GM12878 (cell line): ENCODE measurements around the gene COX17. TPM values are rescaled to one million over a fixed set of nuclear protein-coding genes. Genes with fewer than 3 reads are reported as not detected.

Source experiments
- CBX5 ChIP-seq: sonication (generic); IDR thresholded peaks from 2 replicates; pipeline ENCODE4 v1.6.1; 2016; ENCODE audit warnings: low read depth, moderate library complexity, mild to moderate bottlenecking, inconsistent platforms
- FOXM1 ChIP-seq: IDR thresholded peaks from 2 replicates; pipeline ENCODE4 v1.6.1; 2012; ENCODE audit warnings: low read depth, mild to moderate bottlenecking, inconsistent platforms, low read length, moderate library complexity
- IKZF2 ChIP-seq, 2 experiments: fragments of 450-650 bp; IDR thresholded peaks; 2 replicates each; pipeline ENCODE4 v1.6.1; 2017; ENCODE audit warnings: mild to moderate bottlenecking in 2 of 2, moderate library complexity in 2 of 2
- JUND ChIP-seq: IDR thresholded peaks from 2 replicates; pipeline ENCODE4 v1.6.1; 2012; ENCODE audit warnings: low read depth, mild to moderate bottlenecking, low read length, improper control_type of control experiment, moderate library complexity
- NFXL1 ChIP-seq: fragments of 450-650 bp; IDR thresholded peaks from 2 replicates; pipeline ENCODE4 v1.6.1; 2017; ENCODE audit warnings: antibody characterized with exemption, mild to moderate bottlenecking, borderline replicate concordance
- NRF1 ChIP-seq: conservative IDR thresholded peaks from 2 replicates; pipeline ENCODE4 v1.6.1; 2011; ENCODE audit warnings: mild to moderate bottlenecking, low read depth, low read length, improper control_type of control experiment
- POLR2A ChIP-seq: IDR thresholded peaks from 2 replicates; pipeline ENCODE4 v1.6.1; 2011; ENCODE audit warnings: low read depth, mild to moderate bottlenecking, low read length
- POLR2AphosphoS2 ChIP-seq: IDR thresholded peaks from 2 replicates; pipeline ENCODE4 v1.6.1; 2011; ENCODE audit warnings: low read depth, mild to moderate bottlenecking, low read length, improper control_type of control experiment, moderate library complexity
- RB1 ChIP-seq: fragments of 450-650 bp; formaldehyde crosslinking; IDR thresholded peaks from 2 replicates; pipeline ENCODE4 v1.6.1; 2017; ENCODE audit warnings: mild to moderate bottlenecking, borderline replicate concordance
- SMAD1 ChIP-seq: fragments of 450-650 bp; IDR thresholded peaks from 2 replicates; pipeline ENCODE4 v1.6.1; 2018; ENCODE audit warnings: mild to moderate bottlenecking, low read depth; ENCODE audit not compliant: partially characterized antibody
- SP1 ChIP-seq: IDR thresholded peaks from one replicate; pipeline ENCODE4 v1.6.1; 2011; ENCODE audit warnings: low read depth, low read length
- TCF3 ChIP-seq: IDR thresholded peaks from 2 replicates; pipeline ENCODE4 v1.6.1; 2012; ENCODE audit warnings: low read depth, mild to moderate bottlenecking, low read length, borderline replicate concordance; ENCODE audit not compliant: insufficient read depth
- ZBTB33 ChIP-seq: fragments of 450-650 bp; IDR thresholded peaks from 2 replicates; pipeline ENCODE4 v1.6.1; 2017; ENCODE audit warnings: mild to moderate bottlenecking
- ZBTB4 ChIP-seq: fragments of 450-650 bp; formaldehyde crosslinking; IDR thresholded peaks from 2 replicates; pipeline ENCODE4 v1.4.0; 2022; ENCODE audit warnings: mild to moderate bottlenecking, moderate library complexity
- ZBTB40 ChIP-seq: fragments of 450-650 bp; IDR thresholded peaks from 2 replicates; pipeline ENCODE4 v1.6.1; 2016; ENCODE audit warnings: mild to moderate bottlenecking, moderate library complexity, borderline replicate concordance
- ZNF207 ChIP-seq: fragments of 450-650 bp; IDR thresholded peaks from 2 replicates; pipeline ENCODE4 v1.6.1; 2014; ENCODE audit warnings: antibody characterized with exemption, mild to moderate bottlenecking, borderline replicate concordance
- ZNF274 ChIP-seq: IDR thresholded peaks from one replicate; pipeline ENCODE4 v1.8.0; 2011; ENCODE audit not compliant: insufficient read length, insufficient read depth
- polyA plus RNA-seq, 11 experiments: library from polyadenylated mRNA; depleted of rRNA in 4 of 11; unstranded in 6 of 11; stranded (reverse) in 5 of 11; fragments of >200 nt; fragmentation: Nextera tagmentation in 4 of 11; fragmentation: Illumina TruSeq in 1 of 11; extraction: Ambion mirVana in 4 of 11; extraction: Trizol in 1 of 11; gene quantifications; 1 replicate in 1 of 11; 2 replicates in 10 of 11; pipeline versions ENCODE4 v1.2.1 to v1.2.3, GENCODE V29; 2011 to 2016; ENCODE audit warnings: inconsistent platforms in 2 of 11, missing spikeins in 2 of 11, low read depth in 1 of 11
- total RNA-seq, 4 experiments: library from RNA; depleted of rRNA in 3 of 4; stranded (reverse); fragments of >200 nt in 3 of 4; fragmentation: Illumina TruSeq in 1 of 4; extraction: Trizol in 1 of 4; gene quantifications; 2 replicates each; pipeline versions ENCODE4 v1.2.1 to v1.2.3, GENCODE V29; 2013 to 2021
- TF ChIP-seq, protein P1 (sequence below): IDR thresholded peaks from 2 replicates; pipeline ENCODE4 v1.6.1; 2012; ENCODE audit warnings: mild to moderate bottlenecking, low read depth, low read length

The COX17 gene
- total and polyA plus RNA-seq, 10 of the 15 experiments (the other 5 are each of a cell fraction or from before 2014, with no cell fraction given) = 111 to 717 (median 243) TPM

DNA sequence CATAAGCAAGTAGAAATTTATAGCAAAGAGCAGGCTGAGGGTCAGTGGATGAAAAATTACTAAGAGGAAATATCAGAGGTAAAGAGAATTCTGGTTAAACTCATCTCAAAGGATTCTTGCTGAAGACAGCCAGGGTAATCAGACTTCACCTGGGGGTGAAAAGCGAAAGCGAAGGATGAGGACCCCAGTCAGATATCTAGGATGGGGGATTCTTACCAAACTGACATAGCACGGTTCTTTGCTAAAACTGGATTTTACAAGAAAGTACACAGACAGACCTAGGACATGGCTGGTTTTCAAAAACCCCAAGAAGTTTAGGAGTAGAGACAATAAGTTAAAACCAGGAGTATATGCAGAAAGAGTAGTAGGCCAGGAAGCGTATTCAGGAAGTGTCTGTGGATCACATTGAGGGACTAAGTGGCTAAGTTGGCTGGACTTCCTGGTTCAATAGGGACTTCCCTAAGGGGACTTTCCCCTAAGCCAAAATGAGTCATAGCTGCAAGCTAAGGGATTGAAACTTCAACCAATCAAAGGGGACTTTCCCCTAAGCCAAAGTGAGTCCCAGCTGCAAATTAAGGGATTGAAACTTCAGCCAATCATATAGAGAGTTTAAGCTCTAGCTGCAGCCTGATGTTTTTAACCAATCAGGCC lies 23.2 kb upstream of the COX17 start (continued):
- no peak for TF ChIP-seq RB1
- TF ChIP-seq POLR2AphosphoS2 = no peak
- no peak for TF ChIP-seq NRF1
- peak; percentile 89 to 92 for TF ChIP-seq IKZF2 (IDR thresholded peaks at IDR 0.05)
- TF ChIP-seq SMAD1 = peak; percentile 44
- TF ChIP-seq ZNF274 = no peak
- TF ChIP-seq, protein P1, sequence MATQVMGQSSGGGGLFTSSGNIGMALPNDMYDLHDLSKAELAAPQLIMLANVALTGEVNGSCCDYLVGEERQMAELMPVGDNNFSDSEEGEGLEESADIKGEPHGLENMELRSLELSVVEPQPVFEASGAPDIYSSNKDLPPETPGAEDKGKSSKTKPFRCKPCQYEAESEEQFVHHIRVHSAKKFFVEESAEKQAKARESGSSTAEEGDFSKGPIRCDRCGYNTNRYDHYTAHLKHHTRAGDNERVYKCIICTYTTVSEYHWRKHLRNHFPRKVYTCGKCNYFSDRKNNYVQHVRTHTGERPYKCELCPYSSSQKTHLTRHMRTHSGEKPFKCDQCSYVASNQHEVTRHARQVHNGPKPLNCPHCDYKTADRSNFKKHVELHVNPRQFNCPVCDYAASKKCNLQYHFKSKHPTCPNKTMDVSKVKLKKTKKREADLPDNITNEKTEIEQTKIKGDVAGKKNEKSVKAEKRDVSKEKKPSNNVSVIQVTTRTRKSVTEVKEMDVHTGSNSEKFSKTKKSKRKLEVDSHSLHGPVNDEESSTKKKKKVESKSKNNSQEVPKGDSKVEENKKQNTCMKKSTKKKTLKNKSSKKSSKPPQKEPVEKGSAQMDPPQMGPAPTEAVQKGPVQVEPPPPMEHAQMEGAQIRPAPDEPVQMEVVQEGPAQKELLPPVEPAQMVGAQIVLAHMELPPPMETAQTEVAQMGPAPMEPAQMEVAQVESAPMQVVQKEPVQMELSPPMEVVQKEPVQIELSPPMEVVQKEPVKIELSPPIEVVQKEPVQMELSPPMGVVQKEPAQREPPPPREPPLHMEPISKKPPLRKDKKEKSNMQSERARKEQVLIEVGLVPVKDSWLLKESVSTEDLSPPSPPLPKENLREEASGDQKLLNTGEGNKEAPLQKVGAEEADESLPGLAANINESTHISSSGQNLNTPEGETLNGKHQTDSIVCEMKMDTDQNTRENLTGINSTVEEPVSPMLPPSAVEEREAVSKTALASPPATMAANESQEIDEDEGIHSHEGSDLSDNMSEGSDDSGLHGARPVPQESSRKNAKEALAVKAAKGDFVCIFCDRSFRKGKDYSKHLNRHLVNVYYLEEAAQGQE = no peak
- no peak for TF ChIP-seq TCF3
- no peak for TF ChIP-seq POLR2A
- no peak for TF ChIP-seq ZBTB40
- no peak for TF ChIP-seq ZBTB4 (CRISPR knock-in tag)
- TF ChIP-seq FOXM1 = peak; percentile 80
- no peak for TF ChIP-seq CBX5
- TF ChIP-seq NFXL1 = no peak
- TF ChIP-seq SP1 = peak; percentile 8
- TF ChIP-seq ZNF207 = no peak; the same call in 1 of the 2 replicates
- no peak for TF ChIP-seq ZBTB33
- TF ChIP-seq JUND = peak; percentile 62; the same call in 1 of the 2 replicates
